Lower leg skin (tissue), 4 donors: Measurements from ENCODE around the gene DLX2. TPM values are rescaled to one million over a fixed set of nuclear protein-coding genes. Genes with fewer than 3 reads are reported as not detected.

Experiments used
- DNase-seq, 2 donors: peaks; one replicate each; pipeline ENCODE4 v3.0.0-alpha.2; 2019; ENCODE audit warnings: low spot score in 2 of 2
- H3K4me3 ChIP-seq: fragments of 200-600 bp; sonication (generic); 2 replicates; pipeline ENCODE4 v1.5.1; 2017; ENCODE audit warnings: mild to moderate bottlenecking, low read depth; ENCODE audit not compliant: poor library complexity, severe bottlenecking
- CTCF ChIP-seq, 3 donors: fragments of 450-650 bp; IDR thresholded peaks; one replicate each; pipeline ENCODE4 v1.5.1; 2016; ENCODE audit warnings: antibody characterized with exemption in 3 of 3, mild to moderate bottlenecking in 3 of 3, moderate library complexity in 2 of 3
- POLR2A ChIP-seq, 2 donors: fragments of 450-650 bp; IDR thresholded peaks; one replicate each; pipeline ENCODE4 v1.6.1; 2016 to 2017; ENCODE audit warnings: antibody characterized with exemption in 2 of 2, mild to moderate bottlenecking in 1 of 2, moderate library complexity in 1 of 2
- WGBS, 2 donors: methylation state at CpG; one replicate each; pipeline ENCODE4 v1.1.5; 2018; 5-methylcytosine and 5-hydroxymethylcytosine counted together
- intact Hi-C: fragments of 100-400 bp; cut with DNase I; formaldehyde crosslinking; loops from one replicate; pipeline ENCODE4 v1.15.0; 2023; ENCODE audit warnings: low total_unique reads
- total RNA-seq, 4 donors: library from RNA; depleted of rRNA; stranded (reverse); fragments of >200 nt; gene quantifications; one replicate each; pipeline ENCODE4 v1.1.0, GENCODE V29; 2016

The DLX2 gene
- total RNA-seq, 4 donors from 2014 or later = 0.17 to 0.42 (median 0.19) TPM; not detected in 1

GRCh38 chr2:172088245-172089004, 14.3 kb downstream of the DLX2 start:
- no peak for TF ChIP-seq POLR2A (IDR thresholded peaks at IDR 0.05)
- TF ChIP-seq CTCF (IDR thresholded peaks at IDR 0.05) = no peak
- WGBS, 2 donors = 31 to 34% methylated on average over 33 to 37 of the region's 37 CpGs
- peak; percentile 11 to 84 for DNase-seq
- intact Hi-C loops = no loop called here
- H3K4me3 ChIP-seq = no peak overlapping the region

- TF ChIP-seq POLR2A (IDR thresholded peaks at IDR 0.05) (no peak), CTCF (IDR thresholded peaks at IDR 0.05) (no peak)
- H3K4me3 ChIP-seq = no peak overlapping the region
- intact Hi-C loops = no loop called here
- 14 to 30% methylated on average over 16 to 23 of the region's 23 CpGs for WGBS, 2 donors
- peak in 1 of 2 donors; percentile 11 for DNase-seq
Measured at GRCh38 chr2:172087780-172088244, 14.9 kb downstream of the DLX2 start.

- no peak for TF ChIP-seq CTCF (IDR thresholded peaks at IDR 0.05)
- no peak for TF ChIP-seq POLR2A (IDR thresholded peaks at IDR 0.05)
- DNase-seq = peak in 1 of 2 donors; percentile 8
- intact Hi-C loops = no loop called here
- WGBS, 2 donors = 11 to 23% methylated on average over 31 of the region's 31 CpGs
- H3K4me3 ChIP-seq = no peak overlapping the region
Measured at GRCh38 chr2:172087207-172087779, 15.4 kb downstream of the DLX2 start.

GRCh38 chr2:172086241-172087206, 16.2 kb downstream of the DLX2 start:
- WGBS, 2 donors = 6 to 11% methylated on average over 40 to 54 of the region's 54 CpGs

More at GRCh38 chr2:172086241-172087206, 16.2 kb downstream of the DLX2 start:
- H3K4me3 ChIP-seq = no peak overlapping the region
- intact Hi-C loops = no loop called here
- TF ChIP-seq POLR2A (IDR thresholded peaks at IDR 0.05) (no peak), CTCF (IDR thresholded peaks at IDR 0.05) (no peak)
- peak in 1 of 2 donors; percentile 17 for DNase-seq
